ENCODE measurements around the gene NME7.

DNA sequence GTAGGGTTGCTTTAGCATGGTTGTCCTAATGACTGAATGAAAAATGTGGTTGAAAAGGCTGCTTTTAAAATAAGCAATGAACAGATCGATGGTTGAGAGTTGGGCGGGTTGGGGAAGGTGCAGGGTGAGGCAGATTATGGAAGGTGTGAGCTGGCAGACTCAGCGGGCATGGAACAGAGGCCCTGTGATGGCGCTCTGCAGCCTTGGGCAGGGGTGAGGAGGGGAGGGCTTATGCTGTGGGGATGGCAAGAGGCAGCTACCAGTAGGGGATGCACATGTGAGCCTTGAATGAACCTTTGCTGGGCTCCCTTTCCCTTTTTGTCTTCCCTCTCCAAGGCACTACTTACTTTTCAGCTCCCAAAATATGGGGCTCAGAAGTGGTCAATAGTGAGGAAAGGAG, 230.2 kb downstream of the NME7 start:
- TF ChIP-seq EZH2 (IDR thresholded peaks at IDR 0.05; ENCODE audit: insufficient read depth, poor library complexity, severe bottlenecking) (no peak), EZH2phosphoT487 (IDR thresholded peaks at IDR 0.05; ENCODE audit: insufficient read depth, low read depth) (no peak)
